Mesothelial cell of epicardium (in vitro differentiated cells): ENCODE data around the gene CRADD. TPM values are rescaled to one million over a fixed set of nuclear protein-coding genes. Genes with fewer than 3 reads are reported as not detected.
"Not testable (repeated sequence)": the region's sequence is repeated elsewhere in the genome, so short reads cannot be mapped to it uniquely, and the experiment has no call there.

Source experiments
- DNase-seq, 2 experiments: peaks; one replicate each; pipeline ENCODE4 v3.0.0; 2021; ENCODE audit warnings: low spot score in 2 of 2; ENCODE audit not compliant: unreplicated experiment in 2 of 2
- H3K27ac Mint-ChIP-seq: 2 replicates; pipeline ENCODE4 v1.8.0; 2021; ENCODE audit warnings: mixed read lengths
- H3K27me3 Mint-ChIP-seq: 2 replicates; pipeline ENCODE4 v1.8.0; 2021; ENCODE audit warnings: low read depth, mixed read lengths
- H3K36me3 Mint-ChIP-seq: 2 replicates; pipeline ENCODE4 v1.8.0; 2021; ENCODE audit warnings: mixed read lengths
- H3K4me1 Mint-ChIP-seq: 2 replicates; pipeline ENCODE4 v1.8.0; 2021; ENCODE audit warnings: mixed read lengths
- H3K4me3 Mint-ChIP-seq: 2 replicates; pipeline ENCODE4 v1.8.0; 2021; ENCODE audit warnings: mild to moderate bottlenecking, moderate library complexity, mixed read lengths
- H3K9me3 Mint-ChIP-seq: 2 replicates; pipeline ENCODE4 v1.8.0; 2021; ENCODE audit warnings: mixed read lengths
- CTCF ChIP-seq: fragments of 200-600 bp; sonication (generic); IDR thresholded peaks from one replicate; pipeline ENCODE4 v1.5.0; 2021; ENCODE audit warnings: antibody characterized with exemption; ENCODE audit not compliant: unreplicated experiment
- total RNA-seq: library from RNA; stranded (reverse); gene quantifications from 3 replicates; pipeline ENCODE4 v1.2.1, GENCODE V29; 2021

CRADD gene
- total RNA-seq, 1 donor from 2014 or later, result 6.6 TPM

- peaks cover 18% of the 10 kb centered on the region for H3K36me3 Mint-ChIP-seq
- peaks cover 23% of the 10 kb centered on the region for H3K9me3 Mint-ChIP-seq
- no peak for DNase-seq
These were observed 74.9 kb downstream of the CRADD start for GRCh38 chr12:93751864-93752610.

GRCh38 chr12:93753285-93753684, 76.1 kb downstream of the CRADD start:
- H3K27ac Mint-ChIP-seq, result no peak overlapping the region
- peaks cover 23% of the 10 kb centered on the region for H3K9me3 Mint-ChIP-seq
- H3K36me3 Mint-ChIP-seq, result peaks cover 18% of the 10 kb centered on the region
- no peak overlapping the region for H3K4me3 Mint-ChIP-seq
- DNase-seq, result no peak
- H3K4me1 Mint-ChIP-seq, result peaks cover 29% of the 10 kb centered on the region
- no peaks in the 10 kb centered on the region for H3K27me3 Mint-ChIP-seq
- no peak for TF ChIP-seq CTCF

More at GRCh38 chr12:93751864-93752610, 74.9 kb downstream of the CRADD start:
- no peak overlapping the region for H3K4me3 Mint-ChIP-seq
- H3K27ac Mint-ChIP-seq, result no peak overlapping the region
- H3K4me1 Mint-ChIP-seq, result peaks cover 20% of the 10 kb centered on the region
- H3K27me3 Mint-ChIP-seq, result no peaks in the 10 kb centered on the region
- TF ChIP-seq CTCF, result no peak

DNA sequence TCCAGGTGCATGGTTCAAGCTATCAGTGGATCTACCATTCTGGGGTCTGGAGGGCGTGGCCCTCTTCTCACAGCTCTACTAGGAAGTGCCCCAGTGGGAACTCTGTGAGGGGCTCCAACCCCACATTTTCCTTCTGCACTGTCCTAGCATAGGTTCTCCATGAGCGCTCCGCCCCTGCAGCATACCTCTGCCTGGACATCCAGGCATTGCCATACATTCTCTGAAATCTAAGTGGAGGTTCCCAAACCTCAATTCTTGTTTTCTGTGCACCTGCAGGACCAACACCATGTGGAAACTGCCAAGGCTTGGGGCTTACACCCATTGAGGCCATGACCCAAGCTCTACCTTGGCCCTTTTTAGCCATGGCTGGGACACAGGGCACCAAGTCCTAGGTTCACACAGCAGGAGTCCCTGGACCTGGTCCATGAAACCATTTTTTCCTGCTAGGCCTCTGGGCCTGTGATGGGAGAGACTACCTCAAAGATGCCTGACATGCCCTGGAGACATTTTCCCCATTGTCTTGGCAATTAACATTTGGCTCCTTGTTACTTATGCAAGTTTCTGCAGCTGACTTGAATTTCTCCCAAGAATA, 76.8 kb downstream of the CRADD start:
- no peak for DNase-seq
- no peaks in the 10 kb centered on the region for H3K27me3 Mint-ChIP-seq
- no peak overlapping the region for H3K4me3 Mint-ChIP-seq
- H3K9me3 Mint-ChIP-seq, result peaks cover 23% of the 10 kb centered on the region
- H3K36me3 Mint-ChIP-seq, result peaks cover 18% of the 10 kb centered on the region
- no peak overlapping the region for H3K27ac Mint-ChIP-seq
- peaks cover 31% of the 10 kb centered on the region for H3K4me1 Mint-ChIP-seq
- no peak for TF ChIP-seq CTCF

DNA sequence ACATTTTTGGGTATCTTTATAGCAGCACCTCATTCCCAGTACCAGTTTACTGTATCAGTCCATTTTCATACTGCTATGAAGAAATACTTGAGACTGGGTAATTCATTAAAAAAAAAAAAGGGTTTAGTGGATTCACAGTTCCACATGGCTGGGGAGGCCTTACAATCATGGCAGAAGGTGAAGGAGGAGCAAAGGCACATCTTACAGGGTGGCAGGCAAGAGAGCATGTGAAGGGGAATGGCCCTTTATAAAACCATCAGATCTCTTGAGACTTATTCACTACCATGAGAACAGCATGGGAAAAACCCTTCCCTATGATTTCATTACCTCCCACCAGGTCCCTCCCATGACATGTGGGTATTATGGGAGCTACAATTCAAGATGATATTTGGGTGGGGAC, 77.7 kb downstream of the CRADD start:
- not testable (repeated sequence) for H3K27ac Mint-ChIP-seq, H3K27me3 Mint-ChIP-seq, DNase-seq, H3K4me3 Mint-ChIP-seq
- peaks cover 33% of the 10 kb centered on the region for H3K4me1 Mint-ChIP-seq
- peaks cover 23% of the 10 kb centered on the region for H3K9me3 Mint-ChIP-seq
- H3K36me3 Mint-ChIP-seq, result peaks cover 18% of the 10 kb centered on the region

GRCh38 chr12:93756288-93756687, 79.1 kb downstream of the CRADD start:
- no peak for DNase-seq
- Mint-ChIP-seq H3K9me3 (peaks cover 23% of the 10 kb centered on the region), H3K27ac (no peak overlapping the region), H3K27me3 (no peaks in the 10 kb centered on the region), H3K4me3 (no peak overlapping the region), H3K36me3 (peaks cover 18% of the 10 kb centered on the region), H3K4me1 (peaks cover 27% of the 10 kb centered on the region)
- no peak for TF ChIP-seq CTCF
